IPS-18c (cell line): ENCODE results near the gene SUGP2.

ENCODE experiments used
- H3K4me3 ChIP-seq: 2 replicates; pipeline ENCODE4 v1.7.0; 2013; ENCODE audit warnings: low read depth, mild to moderate bottlenecking, low read length, moderate library complexity; ENCODE audit not compliant: insufficient read depth
- H3K9me3 ChIP-seq: one replicate; pipeline ENCODE4 v1.6.1; 2013; ENCODE audit warnings: mild to moderate bottlenecking, low read length, moderate library complexity; ENCODE audit not compliant: control insufficient read depth, insufficient read depth

SUGP2 gene

DNA sequence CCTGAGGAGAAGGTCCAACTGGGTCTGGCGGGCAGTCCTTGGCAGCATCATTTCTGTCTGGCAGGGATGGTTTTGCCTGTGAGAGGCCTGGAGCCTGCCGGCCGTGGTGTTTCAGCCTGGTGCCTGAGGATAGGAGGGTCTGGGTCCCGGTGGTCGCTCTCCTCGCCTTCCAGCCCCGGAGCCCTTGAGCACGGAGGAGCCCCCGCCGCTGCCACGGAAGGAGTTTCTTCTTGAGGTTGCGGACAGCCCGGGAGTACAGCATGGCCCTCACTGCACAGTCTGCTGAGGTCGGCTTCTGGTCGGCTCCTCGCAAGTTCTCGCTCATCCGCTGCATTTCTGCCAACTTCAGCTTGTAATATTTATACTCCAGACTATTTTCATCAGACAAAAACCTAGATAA lies 23.4 kb downstream of the SUGP2 start:
- no peaks in the 10 kb centered on the region for H3K9me3 ChIP-seq
- no peak overlapping the region for H3K4me3 ChIP-seq

- H3K4me3 ChIP-seq, result no peak overlapping the region
- H3K9me3 ChIP-seq, result no peaks in the 10 kb centered on the region
These were observed 27.1 kb downstream of the SUGP2 start for GRCh38 chr19:19006213-19006612.

GRCh38 chr19:19004144-19004543 lies 29.2 kb downstream of the SUGP2 start:
- no peaks in the 10 kb centered on the region for H3K9me3 ChIP-seq
- no peak overlapping the region for H3K4me3 ChIP-seq

DNA sequence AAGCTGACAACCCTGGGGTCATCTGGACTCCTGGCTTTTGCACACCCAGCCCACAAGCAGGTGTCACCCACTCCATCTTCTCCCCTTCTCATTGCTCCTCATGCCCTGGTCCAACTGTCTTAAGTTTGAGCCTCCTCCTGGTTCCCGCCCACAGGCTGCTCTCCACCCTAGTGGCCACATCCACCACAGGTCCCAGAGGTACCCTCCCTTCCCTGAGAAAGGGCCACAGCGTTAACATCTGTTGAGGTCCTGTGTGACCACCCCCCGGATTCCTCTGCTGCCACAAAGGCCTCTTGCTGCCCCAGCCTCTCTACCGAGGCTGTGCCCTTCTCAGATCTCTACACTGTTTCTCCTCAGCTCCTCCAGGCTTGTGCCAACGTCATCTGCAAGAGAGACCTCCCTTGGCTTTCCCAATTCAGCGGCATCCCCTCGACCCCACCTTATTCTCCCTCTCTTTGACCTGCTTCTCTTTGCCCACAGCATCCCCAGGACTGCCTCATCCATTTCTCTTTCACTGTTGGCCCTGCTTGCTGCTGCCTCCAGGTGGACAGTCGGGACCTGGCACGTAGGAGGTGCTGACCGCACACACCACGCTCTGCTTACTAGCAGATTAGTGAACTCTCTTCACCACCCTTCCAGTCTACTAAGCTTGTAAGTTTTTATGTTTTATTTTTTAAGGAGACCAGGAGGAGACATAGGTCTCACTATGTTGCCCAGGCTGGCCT lies 33.3 kb downstream of the SUGP2 start:
- H3K4me3 ChIP-seq, result no peak overlapping the region
- no peaks in the 10 kb centered on the region for H3K9me3 ChIP-seq

GRCh38 chr19:18999016-18999758 lies 34.1 kb downstream of the SUGP2 start:
- H3K9me3 ChIP-seq, result no peaks in the 10 kb centered on the region
- H3K4me3 ChIP-seq, result no peak overlapping the region

GRCh38 chr19:18998276-18998675 lies 35.0 kb downstream of the SUGP2 start:
- no peaks in the 10 kb centered on the region for H3K9me3 ChIP-seq

DNA sequence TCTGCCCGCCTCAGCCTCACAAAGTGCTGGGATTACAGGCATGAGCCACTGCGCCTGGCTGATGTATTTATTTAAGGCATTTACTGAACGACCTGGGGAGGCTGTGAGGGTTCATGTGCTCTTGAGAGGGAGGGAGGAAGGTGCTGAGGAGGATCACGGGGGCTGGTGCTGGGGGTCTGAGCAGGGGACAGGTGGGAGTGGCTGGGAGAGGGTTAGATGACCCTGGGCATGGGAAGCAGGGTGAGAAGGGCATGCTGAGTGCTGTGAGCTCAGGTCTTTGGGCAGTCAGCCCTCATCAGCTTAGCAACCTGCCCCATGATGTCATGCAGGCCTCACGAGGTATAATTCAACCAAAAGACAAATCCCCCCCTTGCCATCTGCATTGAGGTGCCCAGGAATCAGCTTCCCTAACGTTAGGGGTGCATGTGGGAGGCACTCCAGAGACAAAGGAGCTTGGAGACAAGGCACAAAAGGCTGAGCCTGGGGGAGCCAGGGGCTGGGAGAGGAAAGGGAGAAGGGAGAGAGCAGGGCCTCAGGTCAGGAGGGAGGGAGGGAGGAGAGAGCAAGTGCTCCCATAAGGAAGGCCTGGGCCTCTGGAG lies 36.4 kb downstream of the SUGP2 start:
- no peak overlapping the region for H3K4me3 ChIP-seq
- H3K9me3 ChIP-seq, result no peaks in the 10 kb centered on the region

More at GRCh38 chr19:18998276-18998675, 35.0 kb downstream of the SUGP2 start:
- H3K4me3 ChIP-seq, result no peak overlapping the region

GRCh38 chr19:18996351-18996750 lies 37.0 kb downstream of the SUGP2 start:
- Histone ChIP-seq H3K9me3 (no peaks in the 10 kb centered on the region), H3K4me3 (no peak overlapping the region)

GRCh38 chr19:18995804-18996241 lies 37.5 kb downstream of the SUGP2 start:
- no peak overlapping the region for H3K4me3 ChIP-seq
- H3K9me3 ChIP-seq, result no peaks in the 10 kb centered on the region

DNA sequence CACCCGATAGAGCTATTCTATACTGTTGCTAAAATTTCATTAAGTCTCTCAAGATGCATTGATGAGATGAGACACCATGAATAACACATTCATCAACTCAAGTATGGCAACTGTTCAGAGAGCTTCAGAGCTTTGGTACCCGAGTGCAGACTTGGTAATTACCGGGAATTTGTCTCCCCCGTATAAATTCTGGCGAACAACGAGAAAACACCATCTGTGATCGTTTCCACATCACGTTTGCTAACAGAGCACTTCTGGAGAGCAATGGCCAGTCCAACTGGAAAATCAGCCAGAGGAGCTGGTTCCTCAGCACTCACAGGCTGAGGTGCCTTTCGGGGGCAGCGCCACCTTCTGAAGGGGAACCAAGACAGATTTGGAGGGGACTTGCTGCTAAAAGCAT lies 40.2 kb downstream of the SUGP2 start:
- Histone ChIP-seq H3K9me3 (no peaks in the 10 kb centered on the region), H3K4me3 (no peak overlapping the region)

GRCh38 chr19:18992696-18993095 lies 40.6 kb downstream of the SUGP2 start:
- Histone ChIP-seq H3K9me3 (no peaks in the 10 kb centered on the region), H3K4me3 (no peak overlapping the region)

GRCh38 chr19:18991468-18991867 lies 41.8 kb downstream of the SUGP2 start:
- Histone ChIP-seq H3K9me3 (no peaks in the 10 kb centered on the region), H3K4me3 (no peak overlapping the region)

DNA sequence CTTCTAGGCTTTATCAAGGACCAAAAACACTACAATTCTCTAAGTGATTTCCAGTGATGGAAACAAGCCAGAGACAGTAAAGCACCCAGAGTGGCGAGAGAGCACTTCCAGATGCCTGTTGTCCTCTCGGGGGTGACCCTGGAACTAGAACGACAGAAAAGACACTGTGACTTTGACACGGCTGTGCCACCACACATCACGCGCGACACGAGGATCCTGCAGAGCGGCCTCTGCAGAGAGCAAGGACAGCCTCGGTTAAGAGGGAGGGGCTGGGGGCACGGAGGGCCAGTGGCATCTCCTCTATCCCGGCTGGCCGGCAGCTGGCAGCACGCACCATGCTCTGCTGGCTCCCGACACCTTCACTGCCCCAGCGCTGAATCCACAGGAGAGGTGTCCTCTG lies 42.3 kb downstream of the SUGP2 start:
- Histone ChIP-seq H3K4me3 (no peak overlapping the region), H3K9me3 (no peaks in the 10 kb centered on the region)

GRCh38 chr19:18990128-18990708 lies 43.1 kb downstream of the SUGP2 start:
- no peaks in the 10 kb centered on the region for H3K9me3 ChIP-seq
- no peak overlapping the region for H3K4me3 ChIP-seq

DNA sequence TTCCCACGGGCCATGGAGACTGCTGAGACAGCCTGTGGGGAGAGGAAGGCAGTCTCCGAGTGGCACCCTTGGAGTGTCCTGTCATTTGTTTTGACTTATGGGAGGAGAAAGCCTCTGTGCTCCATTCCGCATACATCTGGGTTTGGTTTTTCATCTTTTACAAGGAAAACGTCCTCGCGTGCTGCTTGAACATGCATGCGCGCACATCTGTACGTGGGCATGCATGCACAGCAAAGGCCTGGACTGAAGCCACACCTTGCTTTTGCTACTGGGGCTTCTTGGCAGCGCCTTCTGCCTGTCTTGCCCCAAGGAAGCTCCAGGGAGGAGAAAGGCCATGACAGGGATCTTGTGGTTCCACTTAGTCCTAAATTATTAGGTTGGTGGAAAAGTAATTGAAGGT lies 44.0 kb downstream of the SUGP2 start:
- Histone ChIP-seq H3K9me3 (no peaks in the 10 kb centered on the region), H3K4me3 (no peak overlapping the region)

GRCh38 chr19:18987456-18987855 lies 45.9 kb downstream of the SUGP2 start:
- Histone ChIP-seq H3K9me3 (no peaks in the 10 kb centered on the region), H3K4me3 (no peak overlapping the region)

DNA sequence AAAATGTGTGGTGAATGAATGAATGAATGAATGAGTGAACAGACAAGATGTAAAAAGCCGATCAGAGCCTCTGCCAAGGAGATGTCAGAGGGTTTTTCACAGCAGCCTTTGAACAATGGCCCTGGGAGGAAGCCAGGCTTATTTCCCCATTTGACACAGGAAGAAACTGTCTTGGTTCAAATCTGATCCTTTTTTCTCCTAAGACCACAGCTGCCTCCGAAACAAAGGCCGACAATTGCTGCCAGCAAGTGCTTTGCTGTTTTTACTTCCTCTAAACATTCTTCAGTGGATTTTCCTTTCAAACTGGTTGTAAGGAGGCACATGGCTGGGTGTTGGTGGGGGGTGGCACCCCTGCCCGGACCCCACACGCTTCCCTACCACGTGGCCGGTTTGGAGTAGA lies 48.1 kb downstream of the SUGP2 start:
- H3K9me3 ChIP-seq, result no peaks in the 10 kb centered on the region
- no peak overlapping the region for H3K4me3 ChIP-seq

DNA sequence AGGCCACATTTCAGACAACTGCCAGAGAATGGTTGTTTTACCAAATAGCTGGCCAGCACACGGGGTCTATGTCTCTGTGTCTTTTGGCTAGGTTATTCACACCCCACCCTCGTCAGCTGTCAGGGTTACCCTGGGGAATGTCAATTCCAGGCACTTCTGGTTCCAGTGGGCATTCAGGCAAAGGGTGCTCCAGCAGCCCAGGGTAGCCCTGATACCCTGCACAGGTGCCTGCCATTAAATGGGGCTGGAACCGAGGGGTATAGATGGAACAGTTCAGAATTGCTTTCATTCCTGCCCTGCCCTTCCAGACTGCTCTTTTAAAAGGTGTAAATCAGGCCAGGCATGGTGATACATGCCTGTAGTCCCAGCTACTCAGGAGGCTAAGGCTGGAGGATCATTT lies 49.1 kb downstream of the SUGP2 start:
- Histone ChIP-seq H3K4me3 (no peak overlapping the region), H3K9me3 (no peaks in the 10 kb centered on the region)
